ENCODE measurements around the gene AURKAIP1. TPM values are rescaled to one million over a fixed set of nuclear protein-coding genes. Genes with fewer than 3 reads are reported as not detected.
"Not testable (repeated sequence)": the region's sequence is repeated elsewhere in the genome, so short reads cannot be mapped to it uniquely, and the experiment has no call there.

AURKAIP1 gene
- total and polyA plus RNA-seq, 2 donors: 20.7 to 158 TPM

- no peak for DNase-seq (ENCODE audit: extremely low spot score)
- Histone ChIP-seq H3K36me3 (ENCODE audit: insufficient read depth) (no peaks in the 10 kb centered on the region), H3K4me3 (ENCODE audit: low read depth, low read length) (no peak overlapping the region), H3K27ac (ENCODE audit: low read depth) (no peak overlapping the region), H3K4me1 (ENCODE audit: insufficient read depth) (no peaks in the 10 kb centered on the region)
- WGBS: 84% methylated on average over 16 of the region's 16 CpGs
These were observed 4.2 kb downstream of the AURKAIP1 start for GRCh38 chr1:1370771-1371300.

GRCh38 chr1:1370094-1370493 is 4.9 kb downstream of the AURKAIP1 start:
- not testable (repeated sequence) for H3K4me1 ChIP-seq (ENCODE audit: insufficient read depth); DNase-seq (ENCODE audit: extremely low spot score); H3K27ac ChIP-seq (ENCODE audit: low read depth); H3K4me3 ChIP-seq (ENCODE audit: low read depth, low read length); H3K36me3 ChIP-seq (ENCODE audit: insufficient read depth)
- 93% methylated on average over 14 of the region's 14 CpGs for WGBS

- DNase-seq (ENCODE audit: extremely low spot score): no peak
These were observed 7.7 kb downstream of the AURKAIP1 start for GRCh38 chr1:1367315-1367714.

GRCh38 chr1:1366699-1367066 is 8.3 kb downstream of the AURKAIP1 start:
- Histone ChIP-seq H3K27ac (ENCODE audit: low read depth) (no peak overlapping the region), H3K36me3 (ENCODE audit: insufficient read depth) (no peaks in the 10 kb centered on the region), H3K4me1 (ENCODE audit: insufficient read depth) (no peaks in the 10 kb centered on the region), H3K4me3 (ENCODE audit: low read depth, low read length) (no peak overlapping the region)
- WGBS: 97% methylated on average over 3 of the region's 3 CpGs
- no peak for DNase-seq (ENCODE audit: extremely low spot score)

More at GRCh38 chr1:1367315-1367714, 7.7 kb downstream of the AURKAIP1 start:
- H3K36me3 ChIP-seq (ENCODE audit: insufficient read depth): no peaks in the 10 kb centered on the region
- no peaks in the 10 kb centered on the region for H3K4me1 ChIP-seq (ENCODE audit: insufficient read depth)
- 95% methylated on average over 5 of the region's 5 CpGs for WGBS
- H3K27ac ChIP-seq (ENCODE audit: low read depth): no peak overlapping the region
- H3K4me3 ChIP-seq (ENCODE audit: low read depth, low read length): no peak overlapping the region

GRCh38 chr1:1365875-1366698 is 8.9 kb downstream of the AURKAIP1 start:
- WGBS: 83% methylated on average over 10 of the region's 10 CpGs
- no peak overlapping the region for H3K4me3 ChIP-seq (ENCODE audit: low read depth, low read length)
- no peaks in the 10 kb centered on the region for H3K4me1 ChIP-seq (ENCODE audit: insufficient read depth)
- no peak overlapping the region for H3K27ac ChIP-seq (ENCODE audit: low read depth)
- DNase-seq (ENCODE audit: extremely low spot score): no peak
- no peaks in the 10 kb centered on the region for H3K36me3 ChIP-seq (ENCODE audit: insufficient read depth)

GRCh38 chr1:1364266-1364665 is 10.7 kb downstream of the AURKAIP1 start:
- Histone ChIP-seq H3K4me1 (ENCODE audit: insufficient read depth) (no peaks in the 10 kb centered on the region), H3K36me3 (ENCODE audit: insufficient read depth) (no peaks in the 10 kb centered on the region), H3K4me3 (ENCODE audit: low read depth, low read length) (no peak overlapping the region), H3K27ac (ENCODE audit: low read depth) (no peak overlapping the region)
- 79% methylated on average over 14 of the region's 14 CpGs for WGBS
- DNase-seq (ENCODE audit: extremely low spot score): no peak

GRCh38 chr1:1361982-1362423 is 13.0 kb downstream of the AURKAIP1 start:
- H3K4me3 ChIP-seq (ENCODE audit: low read depth, low read length): no peak overlapping the region
- H3K4me1 ChIP-seq (ENCODE audit: insufficient read depth): no peaks in the 10 kb centered on the region
- 13% methylated on average over 13 of the region's 13 CpGs for WGBS
- no peak for DNase-seq (ENCODE audit: extremely low spot score)
- H3K27ac ChIP-seq (ENCODE audit: low read depth): peak overlapping the region; percentile 28
- H3K36me3 ChIP-seq (ENCODE audit: insufficient read depth): no peaks in the 10 kb centered on the region

- Histone ChIP-seq H3K27ac (ENCODE audit: low read depth) (peak overlapping the region; percentile 28), H3K4me3 (ENCODE audit: low read depth, low read length) (no peak overlapping the region), H3K36me3 (ENCODE audit: insufficient read depth) (no peaks in the 10 kb centered on the region), H3K4me1 (ENCODE audit: insufficient read depth) (no peaks in the 10 kb centered on the region)
- no peak for DNase-seq (ENCODE audit: extremely low spot score)
- 74% methylated on average over 35 of the region's 35 CpGs for WGBS
These were observed 13.6 kb downstream of the AURKAIP1 start for GRCh38 chr1:1361233-1361981.

GRCh38 chr1:1360506-1361169 is 14.4 kb downstream of the AURKAIP1 start:
- DNase-seq (ENCODE audit: extremely low spot score): no peak
- Histone ChIP-seq H3K27ac (ENCODE audit: low read depth) (no peak overlapping the region), H3K4me3 (ENCODE audit: low read depth, low read length) (no peak overlapping the region), H3K4me1 (ENCODE audit: insufficient read depth) (no peaks in the 10 kb centered on the region), H3K36me3 (ENCODE audit: insufficient read depth) (no peaks in the 10 kb centered on the region)
- 60% methylated on average over 20 of the region's 20 CpGs for WGBS

- no peak for DNase-seq (ENCODE audit: extremely low spot score)
- Histone ChIP-seq H3K4me1 (ENCODE audit: insufficient read depth) (peaks cover 2% of the 10 kb centered on the region), H3K4me3 (ENCODE audit: low read depth, low read length) (no peak overlapping the region), H3K27ac (ENCODE audit: low read depth) (peak overlapping the region; percentile 87), H3K36me3 (ENCODE audit: insufficient read depth) (no peaks in the 10 kb centered on the region)
- 50% methylated on average over 28 of the region's 28 CpGs for WGBS
These were observed 15.1 kb downstream of the AURKAIP1 start for GRCh38 chr1:1359664-1360468.

- Histone ChIP-seq H3K4me3 (ENCODE audit: low read depth, low read length) (peak overlapping the region; percentile 0), H3K27ac (ENCODE audit: low read depth) (peak overlapping the region; percentile 88), H3K36me3 (ENCODE audit: insufficient read depth) (no peaks in the 10 kb centered on the region), H3K4me1 (ENCODE audit: insufficient read depth) (peaks cover 2% of the 10 kb centered on the region)
- WGBS: 53% methylated on average over 6 of the region's 6 CpGs
- no peak for DNase-seq (ENCODE audit: extremely low spot score)
These were observed 15.7 kb downstream of the AURKAIP1 start for GRCh38 chr1:1359308-1359663.

- WGBS: 17% methylated on average over 29 of the region's 29 CpGs
- H3K27ac ChIP-seq (ENCODE audit: low read depth): peak within 1 kb of the TSS; percentile 88
- peak within 1 kb of the TSS; percentile 67 for H3K4me3 ChIP-seq (ENCODE audit: low read depth, low read length)
- peaks cover 2% of the 10 kb centered on the region for H3K4me1 ChIP-seq (ENCODE audit: insufficient read depth)
- H3K36me3 ChIP-seq (ENCODE audit: insufficient read depth): no peaks in the 10 kb centered on the region
- DNase-seq (ENCODE audit: extremely low spot score): peak; percentile 37
These were observed 16.4 kb downstream of the AURKAIP1 start, which contains the start of gene MXRA8 for GRCh38 chr1:1358433-1359271. MXRA8 (minus strand) TSS chr1:1358555; CDS start chr1:1358504, 51 bp downstream.
